HG02885 (cell line): Measurements from ENCODE around the gene CPNE2.
"Not testable (repeated sequence)": the region's sequence is repeated elsewhere in the genome, so short reads cannot be mapped to it uniquely, and the experiment has no call there.

Experiments
- ATAC-seq: cut with Tn5 transposase; IDR thresholded peaks from one replicate; pipeline ENCODE4 v1.9.1; 2021; ENCODE audit warnings: mild to moderate bottlenecking; ENCODE audit not compliant: unreplicated experiment, poor library complexity

The CPNE2 gene

GRCh38 chr16:57091975-57092785 lies at the start of gene CPNE2:
CPNE2 (plus strand) TSS chr16:57092583; CDS start chr16:57110743, 18,160 bp downstream.
- ATAC-seq = peak; percentile 63

- no peak for ATAC-seq
These were observed 49.1 kb upstream of the CPNE2 start for GRCh38 chr16:57043248-57043647.

- ATAC-seq = no peak
These were observed 47.3 kb upstream of the CPNE2 start for GRCh38 chr16:57044931-57045693.

GRCh38 chr16:57045694-57046381 lies 46.5 kb upstream of the CPNE2 start:
- ATAC-seq = peak; percentile 30

- no peak for ATAC-seq
These were observed 44.3 kb upstream of the CPNE2 start for GRCh38 chr16:57048095-57048494.

- peak; percentile 70 for ATAC-seq
These were observed 42.7 kb upstream of the CPNE2 start for GRCh38 chr16:57049678-57050077.

- ATAC-seq = no peak
These were observed 40.6 kb upstream of the CPNE2 start for GRCh38 chr16:57051696-57052228.

- ATAC-seq = no peak
These were observed 39.2 kb upstream of the CPNE2 start for GRCh38 chr16:57053206-57053605.

GRCh38 chr16:57054338-57054737 lies 38.0 kb upstream of the CPNE2 start:
- ATAC-seq = no peak

GRCh38 chr16:57054771-57055170 lies 37.6 kb upstream of the CPNE2 start:
- ATAC-seq = no peak

- no peak for ATAC-seq
These were observed 36.7 kb upstream of the CPNE2 start for GRCh38 chr16:57055671-57056070.

- no peak for ATAC-seq
These were observed 34.0 kb upstream of the CPNE2 start for GRCh38 chr16:57058291-57058861.

- ATAC-seq = no peak
These were observed 31.9 kb upstream of the CPNE2 start for GRCh38 chr16:57060323-57061083.

- ATAC-seq = no peak
These were observed 31.1 kb upstream of the CPNE2 start for GRCh38 chr16:57061084-57061905.

- no peak for ATAC-seq
These were observed 30.1 kb upstream of the CPNE2 start for GRCh38 chr16:57062329-57062728.

- not testable (repeated sequence) for ATAC-seq
These were observed 29.2 kb upstream of the CPNE2 start for GRCh38 chr16:57063189-57063588.

- ATAC-seq = no peak
These were observed 27.4 kb upstream of the CPNE2 start for GRCh38 chr16:57064995-57065394.

GRCh38 chr16:57066625-57067024 lies 25.8 kb upstream of the CPNE2 start:
- ATAC-seq = no peak

- no peak for ATAC-seq
These were observed 25.0 kb upstream of the CPNE2 start for GRCh38 chr16:57067347-57067746.
